ENCODE results near the gene CHST4. TPM values are rescaled to one million over a fixed set of nuclear protein-coding genes. Genes with fewer than 3 reads are reported as not detected.

Gene CHST4
- total RNA-seq, 1 donor from 2014 or later, result not detected

GRCh38 chr16:71515026-71515425 is 11.2 kb upstream of the CHST4 start:
- no peak for TF ChIP-seq CTCF (IDR thresholded peaks at IDR 0.05)
- no peaks in the 10 kb centered on the region for H3K9me3 Mint-ChIP-seq
- POLR2A ChIA-PET, result no interaction called here
- ATAC-seq (ENCODE audit: low read depth), result no peak
- CTCF ChIA-PET, result no interaction called here
- H3K27ac Mint-ChIP-seq, result no peak overlapping the region
- H3K27me3 Mint-ChIP-seq, result peaks cover 9% of the 10 kb centered on the region
- intact Hi-C loops (cut with micrococcal nuclease), result no loop called here
- DNase-seq, result no peak
- H3K4me3 Mint-ChIP-seq, result no peak overlapping the region
- H3K4me1 Mint-ChIP-seq, result no peaks in the 10 kb centered on the region
- no peaks in the 10 kb centered on the region for H3K36me3 Mint-ChIP-seq (ENCODE audit: low read depth)

- peaks cover 17% of the 10 kb centered on the region for H3K27me3 Mint-ChIP-seq
- H3K36me3 Mint-ChIP-seq (ENCODE audit: low read depth), result no peaks in the 10 kb centered on the region
- intact Hi-C loops (cut with micrococcal nuclease), result no loop called here
- POLR2A ChIA-PET, result no interaction called here
- H3K9me3 Mint-ChIP-seq, result no peaks in the 10 kb centered on the region
- no peak overlapping the region for H3K4me3 Mint-ChIP-seq
- no peaks in the 10 kb centered on the region for H3K4me1 Mint-ChIP-seq
- CTCF ChIA-PET, result no interaction called here
- ATAC-seq (ENCODE audit: low read depth) (no peak), DNase-seq (no peak)
- TF ChIP-seq CTCF (IDR thresholded peaks at IDR 0.05), result no peak
- H3K27ac Mint-ChIP-seq, result no peak overlapping the region
These were observed 5.7 kb upstream of the CHST4 start for GRCh38 chr16:71520550-71520949.

GRCh38 chr16:71524566-71525553 is 1.4 kb upstream of the CHST4 start:
- H3K27ac Mint-ChIP-seq, result no peak overlapping the region
- DNase-seq, result no peak

GRCh38 chr16:71528257-71528656 is 2.0 kb downstream of the CHST4 start:
- Mint-ChIP-seq H3K27me3 (peaks cover 25% of the 10 kb centered on the region), H3K36me3 (ENCODE audit: low read depth) (no peaks in the 10 kb centered on the region), H3K4me3 (no peak overlapping the region), H3K27ac (no peak overlapping the region), H3K4me1 (peaks cover 5% of the 10 kb centered on the region), H3K9me3 (no peaks in the 10 kb centered on the region)
- CTCF ChIA-PET, result no interaction called here
- POLR2A ChIA-PET, result no interaction called here
- intact Hi-C loops (cut with micrococcal nuclease), result no loop called here
- no peak for ATAC-seq (ENCODE audit: low read depth)
- no peak for DNase-seq
- TF ChIP-seq CTCF (IDR thresholded peaks at IDR 0.05), result no peak

More at GRCh38 chr16:71524566-71525553, 1.4 kb upstream of the CHST4 start:
- ChIA-PET POLR2A (no interaction called here), CTCF (interaction anchor here (0.5 kb wide), 1 partner anchor 84 kb away, joined by 4 read pairs; no protein-coding TSS in a partner anchor)
- Mint-ChIP-seq H3K36me3 (ENCODE audit: low read depth) (no peaks in the 10 kb centered on the region), H3K4me3 (no peak overlapping the region), H3K4me1 (peaks cover 5% of the 10 kb centered on the region), H3K27me3 (peaks cover 31% of the 10 kb centered on the region), H3K9me3 (no peaks in the 10 kb centered on the region)
- ATAC-seq (ENCODE audit: low read depth), result no peak
- no peak for TF ChIP-seq CTCF (IDR thresholded peaks at IDR 0.05)
- intact Hi-C loops (cut with micrococcal nuclease), result no loop called here

- ChIA-PET CTCF (no interaction called here), POLR2A (no interaction called here)
- Mint-ChIP-seq H3K27ac (no peak overlapping the region), H3K4me1 (peaks cover 5% of the 10 kb centered on the region), H3K27me3 (peaks cover 25% of the 10 kb centered on the region), H3K4me3 (no peak overlapping the region), H3K9me3 (no peaks in the 10 kb centered on the region), H3K36me3 (ENCODE audit: low read depth) (no peaks in the 10 kb centered on the region)
- intact Hi-C loops (cut with micrococcal nuclease), result no loop called here
- no peak for DNase-seq
- no peak for ATAC-seq (ENCODE audit: low read depth)
- no peak for TF ChIP-seq CTCF (IDR thresholded peaks at IDR 0.05)
These were observed 2.6 kb downstream of the CHST4 start for GRCh38 chr16:71528863-71529262.

Measured in activated B cell treated with CpG ODN at 0.5 μM for 24 hours (primary cell).